ENCODE results near the gene SLC41A2. TPM values are rescaled to one million over a fixed set of nuclear protein-coding genes. Genes with fewer than 3 reads are reported as not detected.
"Not testable (repeated sequence)": the region's sequence is repeated elsewhere in the genome, so short reads cannot be mapped to it uniquely, and the experiment has no call there.

SLC41A2 gene
- total and polyA plus RNA-seq, 2 donors (not counting 1 experiment from before 2014, with no cell fraction given) = 0.51 to 13.0 TPM

GRCh38 chr12:104951759-104952509 is 6.2 kb downstream of the SLC41A2 start:
- POLR2A ChIA-PET = no interaction called here
- Histone ChIP-seq H4K20me1 (ENCODE audit: control insufficient read depth, insufficient read depth, low read length, poor library complexity, severe bottlenecking) (no peaks in the 10 kb centered on the region), H3K4me2 (replicated peaks; ENCODE audit: low read depth, low read length, poor library complexity, severe bottlenecking) (no peak overlapping the region), H2AFZ (ENCODE audit: insufficient read depth, low read depth, low read length, poor library complexity, severe bottlenecking) (no peak overlapping the region), H3K27ac (ENCODE audit: low read length in 2 of 2) (no peak overlapping the region), H3K9me3 (ENCODE audit: control extremely low read depth in 1 of 3, control insufficient read depth in 2 of 3, insufficient read depth in 1 of 3, low read length in 2 of 3) (no peaks in the 10 kb centered on the region), H3K79me2 (ENCODE audit: control insufficient read depth, insufficient read depth, low read length) (no peaks in the 10 kb centered on the region), H3K4me1 (ENCODE audit: control insufficient read depth in 2 of 2, insufficient read depth in 2 of 2, low read length in 2 of 2) (no peaks in the 10 kb centered on the region), H3K4me3 (ENCODE audit: control extremely low read depth in 1 of 5, extremely low read depth in 1 of 5, insufficient read depth in 1 of 5, low read depth in 2 of 5, low read length in 4 of 5) (no peak overlapping the region), H3K36me3 (replicated peaks in 1 of 2; ENCODE audit: control extremely low read depth in 1 of 2, control insufficient read depth in 1 of 2, extremely low read depth in 1 of 2, insufficient read depth in 2 of 2, low read length in 1 of 2) (no peaks in the 10 kb centered on the region), H3K9ac (ENCODE audit: low read length) (no peak overlapping the region), H3K27me3 (replicated peaks in 1 of 4; ENCODE audit: control extremely low read depth in 1 of 4, control insufficient read depth in 3 of 4, insufficient read depth in 4 of 4, low read length in 3 of 4) (no peaks in the 10 kb centered on the region)
- Mint-ChIP-seq H3K4me3 (no peak overlapping the region), H3K27ac (no peak overlapping the region), H3K9me3 (ENCODE audit: insufficient read depth) (no peaks in the 10 kb centered on the region), H3K4me1 (peaks cover 3% of the 10 kb centered on the region), H3K27me3 (no peaks in the 10 kb centered on the region)
- no CpG with 5 or more reads among the region's 5 CpGs for WGBS (ENCODE audit: insufficient coverage)
- intact Hi-C loops (cut with micrococcal nuclease) = loop anchor here (10.0 kb wide), 3 partner anchors 267 to 737 kb away; partner anchors contain the start of gene TXNRD1
- no peak for ATAC-seq (ENCODE audit: low read depth)
- CTCF ChIA-PET = no interaction called here
- no peak for DNase-seq
- TF ChIP-seq EZH2 (IDR thresholded peaks at IDR 0.05; ENCODE audit: borderline replicate concordance, insufficient read depth, low read depth, low read length, poor library complexity, severe bottlenecking) = no peak
- no peak for TF ChIP-seq CTCF (IDR thresholded peaks at IDR 0.05)

- H2AFZ ChIP-seq (ENCODE audit: insufficient read depth, low read depth, low read length, poor library complexity, severe bottlenecking); H3K9me3 Mint-ChIP-seq (ENCODE audit: insufficient read depth); H3K27me3 ChIP-seq (replicated peaks in 1 of 4; ENCODE audit: control extremely low read depth in 1 of 4, control insufficient read depth in 3 of 4, insufficient read depth in 4 of 4, low read length in 3 of 4); H3K27me3 Mint-ChIP-seq; H3K79me2 ChIP-seq (ENCODE audit: control insufficient read depth, insufficient read depth, low read length); intact Hi-C loops (cut with micrococcal nuclease); CTCF ChIA-PET; H3K9ac ChIP-seq (ENCODE audit: low read length); POLR2A ChIA-PET; H3K27ac ChIP-seq (ENCODE audit: low read length in 2 of 2); H3K4me1 ChIP-seq (ENCODE audit: control insufficient read depth in 2 of 2, insufficient read depth in 2 of 2, low read length in 2 of 2); H3K27ac Mint-ChIP-seq; ATAC-seq (ENCODE audit: low read depth); H3K4me3 ChIP-seq (ENCODE audit: control extremely low read depth in 1 of 5, extremely low read depth in 1 of 5, insufficient read depth in 1 of 5, low read depth in 2 of 5, low read length in 4 of 5); DNase-seq; H4K20me1 ChIP-seq (ENCODE audit: control insufficient read depth, insufficient read depth, low read length, poor library complexity, severe bottlenecking); H3K4me3 Mint-ChIP-seq; H3K36me3 ChIP-seq (replicated peaks in 1 of 2; ENCODE audit: control extremely low read depth in 1 of 2, control insufficient read depth in 1 of 2, extremely low read depth in 1 of 2, insufficient read depth in 2 of 2, low read length in 1 of 2); H3K4me1 Mint-ChIP-seq; H3K4me2 ChIP-seq (replicated peaks; ENCODE audit: low read depth, low read length, poor library complexity, severe bottlenecking); H3K9me3 ChIP-seq (ENCODE audit: control extremely low read depth in 1 of 3, control insufficient read depth in 2 of 3, insufficient read depth in 1 of 3, low read length in 2 of 3): not testable (repeated sequence)
- WGBS (ENCODE audit: insufficient coverage) = no CpG with 5 or more reads among the region's 4 CpGs
These were observed 9.4 kb downstream of the SLC41A2 start for GRCh38 chr12:104948716-104949115.
